ENCODE measurements around the gene CHRNA4.
"Not testable (repeated sequence)": the region's sequence is repeated elsewhere in the genome, so short reads cannot be mapped to it uniquely, and the experiment has no call there.

CHRNA4 gene

GRCh38 chr20:63349516-63349895 lies 11.6 kb downstream of the CHRNA4 start:
- DNase-seq (ENCODE audit: low spot score): no peak

DNA sequence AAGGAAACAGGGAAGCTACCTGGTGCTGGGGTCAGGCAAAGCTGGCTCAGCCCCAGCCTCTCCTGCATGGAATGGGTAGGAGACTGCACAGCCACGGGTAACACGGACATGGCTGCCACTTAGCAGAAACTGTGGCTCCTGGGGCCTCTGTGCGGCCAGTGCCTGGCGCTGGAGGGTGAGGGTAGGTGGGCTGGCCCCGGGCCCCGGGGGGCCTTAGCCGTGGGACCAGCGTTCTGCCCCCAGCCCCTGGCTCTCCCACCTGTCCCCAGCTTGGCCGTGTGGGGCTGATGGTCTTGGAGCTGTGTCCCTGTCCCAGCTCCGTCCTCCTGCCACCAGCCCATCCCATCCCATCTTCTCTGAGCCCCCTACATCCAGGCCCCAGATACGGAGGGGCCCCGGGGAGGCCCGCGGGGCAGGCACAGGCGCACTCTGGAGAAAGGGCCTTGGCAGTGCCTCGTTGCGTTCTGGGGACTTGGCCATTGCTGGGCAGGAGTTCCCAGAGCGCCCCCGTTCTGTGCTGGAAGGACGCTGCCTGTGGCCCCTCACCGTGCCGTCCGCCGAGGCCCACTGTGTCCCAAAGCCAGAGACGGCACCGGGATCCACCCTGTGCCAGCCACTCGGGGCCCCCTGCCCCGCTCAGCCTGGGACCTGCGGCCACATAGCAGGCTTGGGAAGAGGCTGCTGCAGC lies 12.2 kb downstream of the CHRNA4 start:
- no peak for DNase-seq (ENCODE audit: low spot score)

GRCh38 chr20:63347950-63348827 lies 13.0 kb downstream of the CHRNA4 start:
- DNase-seq (ENCODE audit: low spot score): no peak

GRCh38 chr20:63347081-63347741 lies 13.9 kb downstream of the CHRNA4 start:
- DNase-seq (ENCODE audit: low spot score): no peak

DNA sequence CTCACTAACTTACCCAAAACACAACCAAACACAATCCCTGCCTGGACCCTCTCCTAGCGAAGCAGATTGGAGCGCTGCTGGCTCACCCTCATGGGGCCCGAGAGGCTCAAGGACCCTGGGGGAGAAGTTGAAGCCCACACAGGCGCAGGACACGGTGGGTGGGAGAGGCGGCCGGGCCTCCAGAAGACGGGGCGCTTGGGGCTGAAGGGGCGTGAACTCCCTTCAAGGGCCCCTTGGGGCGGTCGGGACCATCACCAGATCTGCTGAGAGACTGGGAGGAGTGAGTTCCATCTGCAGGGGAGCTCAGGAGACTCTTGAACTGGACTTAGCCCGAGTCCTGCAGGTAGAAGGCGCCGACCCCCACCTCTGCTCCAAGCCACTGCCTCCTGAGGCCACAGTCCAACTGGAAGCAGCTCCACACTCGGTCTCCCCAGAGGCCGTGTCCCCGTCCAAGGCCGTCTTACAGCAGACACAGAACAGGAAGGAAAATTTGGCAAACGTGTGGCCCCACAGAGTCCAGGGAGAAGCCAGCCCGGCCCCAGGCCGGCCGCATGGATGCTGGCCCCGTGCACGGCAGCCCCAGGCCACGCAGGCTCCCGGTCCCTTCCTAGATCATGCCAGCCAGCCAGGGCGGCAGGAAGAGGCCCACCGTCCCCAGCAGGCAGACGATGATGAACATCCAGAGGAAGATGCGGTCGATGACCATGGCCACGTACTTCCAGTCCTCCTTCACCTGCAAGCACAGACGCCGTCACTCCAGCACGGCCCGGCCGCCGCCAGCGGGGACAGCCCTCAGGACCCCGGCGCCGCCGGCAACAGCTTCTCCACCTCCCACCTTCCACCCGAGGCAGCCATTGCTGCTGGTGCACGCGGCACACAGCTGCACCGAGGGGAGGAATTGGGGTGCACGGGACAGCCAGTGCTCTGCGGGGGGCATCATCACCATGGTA lies 14.7 kb downstream of the CHRNA4 start:
- no peak for DNase-seq (ENCODE audit: low spot score)

DNA sequence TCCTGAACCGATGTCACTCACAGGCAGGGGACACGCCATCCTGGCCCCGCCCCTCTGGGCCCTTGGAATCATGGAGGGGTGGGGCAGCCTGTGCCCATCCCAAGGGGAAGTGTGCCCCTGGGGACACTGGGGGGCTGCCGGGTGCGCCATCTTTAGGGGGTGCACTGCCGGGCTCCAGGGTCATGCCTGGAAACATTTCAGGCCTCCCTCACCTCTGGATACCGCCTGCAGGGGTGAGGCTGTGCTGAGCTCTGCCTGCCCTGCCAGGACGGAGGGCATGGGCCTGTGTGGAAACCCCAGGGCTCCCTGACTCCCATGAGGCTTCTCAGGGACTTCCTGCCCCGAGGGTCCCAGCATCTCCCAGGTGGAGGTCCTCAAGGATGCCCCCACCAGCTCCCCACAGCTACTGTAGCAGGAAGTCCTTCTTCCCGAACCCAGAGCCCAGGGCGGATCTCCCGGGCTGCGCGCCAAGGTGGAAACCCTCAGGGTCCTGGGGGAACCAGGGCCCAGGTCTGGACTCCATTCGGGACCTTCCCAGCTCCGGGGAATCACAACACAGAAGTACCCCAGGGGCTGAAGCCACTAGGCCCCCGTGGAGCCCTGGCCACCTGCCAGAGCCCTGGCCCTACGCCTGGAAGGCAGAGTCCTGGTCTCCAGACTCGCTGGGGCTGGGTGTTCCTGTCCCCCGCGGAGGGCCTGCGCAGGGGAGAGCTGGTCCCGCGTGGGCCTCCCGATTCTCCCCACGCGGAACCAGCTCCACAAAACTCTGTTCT lies 15.6 kb downstream of the CHRNA4 start:
- no peak for DNase-seq (ENCODE audit: low spot score)

DNA sequence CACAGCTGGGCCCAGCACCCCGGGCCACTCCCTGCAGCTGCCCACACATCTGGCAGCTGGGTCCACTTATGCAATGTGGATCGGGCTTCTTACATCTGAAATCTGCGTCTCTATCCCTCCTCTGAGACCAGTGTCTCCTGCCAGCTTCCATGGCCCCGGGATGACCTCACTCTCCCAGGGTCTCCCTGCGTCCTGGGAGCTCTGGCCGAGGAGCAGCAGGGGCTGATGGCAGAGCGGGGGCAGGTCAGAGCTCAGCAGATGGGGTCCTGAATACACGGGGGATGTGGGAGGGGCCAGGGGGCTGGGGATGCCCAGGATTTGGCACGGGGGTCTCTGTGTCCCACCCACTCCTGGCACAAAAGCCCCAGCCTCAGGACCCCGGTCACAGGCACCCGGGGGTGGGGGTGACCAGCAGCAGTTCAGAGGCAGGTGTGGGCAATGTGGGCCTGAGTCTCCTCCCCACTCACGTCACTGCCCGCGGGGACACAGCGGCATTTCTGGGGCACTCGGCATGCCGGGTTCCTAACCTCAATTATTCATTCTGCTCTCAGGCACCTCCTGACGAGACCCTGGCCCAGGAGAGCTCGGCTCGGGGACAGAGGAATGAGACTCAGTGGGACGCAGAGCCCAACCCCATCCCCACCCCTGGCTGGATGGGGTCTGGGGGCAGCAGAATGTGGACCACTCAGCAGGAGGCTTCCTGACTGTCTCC lies 16.4 kb downstream of the CHRNA4 start:
- no peak for DNase-seq (ENCODE audit: low spot score)

DNA sequence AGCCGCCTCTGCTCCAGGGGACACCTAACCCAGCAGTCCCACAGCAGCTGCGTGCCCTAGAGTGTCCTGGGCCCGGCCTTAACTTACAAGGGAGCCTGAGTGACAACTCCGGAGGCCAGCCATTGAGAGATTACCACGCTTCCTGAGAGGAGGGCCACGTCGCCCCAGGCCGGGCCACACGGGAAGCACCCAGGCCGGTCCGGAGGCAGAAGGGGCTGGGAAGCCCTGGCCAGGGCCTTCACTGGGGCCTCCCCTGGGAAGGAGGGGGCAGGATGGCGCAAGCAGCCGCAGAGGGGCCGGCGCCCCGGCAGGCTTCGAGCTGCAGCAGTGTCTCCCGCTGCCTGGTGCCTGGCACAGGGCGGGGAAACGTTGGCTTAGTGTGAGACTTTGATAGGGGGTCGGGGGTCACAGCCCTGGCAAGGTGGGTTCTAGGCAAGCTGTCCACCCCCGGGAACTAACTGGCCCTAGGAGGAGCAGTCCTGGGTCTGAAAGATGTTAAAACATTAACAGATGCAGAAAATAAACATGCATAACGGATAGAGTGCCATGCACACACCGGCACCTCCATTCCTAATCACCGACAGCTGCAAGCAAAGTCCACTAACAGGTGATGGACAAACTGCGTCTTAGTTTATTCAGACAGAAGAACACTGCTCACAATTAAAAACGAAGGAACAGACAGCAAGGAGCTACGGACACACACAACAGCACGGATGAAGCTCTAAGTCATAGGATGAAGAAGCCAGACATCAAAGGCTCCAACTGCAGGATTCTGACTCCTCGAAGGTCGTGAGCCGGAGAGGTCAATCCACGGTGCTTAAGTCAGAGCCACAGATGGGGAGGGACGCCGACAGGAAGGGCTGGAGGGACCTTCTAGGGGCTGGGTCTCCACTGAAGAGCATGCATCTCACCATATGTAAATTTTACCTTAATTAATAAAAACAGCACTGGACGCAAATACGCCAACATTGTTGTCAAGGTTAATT lies 17.4 kb downstream of the CHRNA4 start:
- no peak for DNase-seq (ENCODE audit: low spot score)

- DNase-seq (ENCODE audit: low spot score): no peak
Measured at GRCh38 chr20:63342561-63343459, 18.3 kb downstream of the CHRNA4 start.

DNA sequence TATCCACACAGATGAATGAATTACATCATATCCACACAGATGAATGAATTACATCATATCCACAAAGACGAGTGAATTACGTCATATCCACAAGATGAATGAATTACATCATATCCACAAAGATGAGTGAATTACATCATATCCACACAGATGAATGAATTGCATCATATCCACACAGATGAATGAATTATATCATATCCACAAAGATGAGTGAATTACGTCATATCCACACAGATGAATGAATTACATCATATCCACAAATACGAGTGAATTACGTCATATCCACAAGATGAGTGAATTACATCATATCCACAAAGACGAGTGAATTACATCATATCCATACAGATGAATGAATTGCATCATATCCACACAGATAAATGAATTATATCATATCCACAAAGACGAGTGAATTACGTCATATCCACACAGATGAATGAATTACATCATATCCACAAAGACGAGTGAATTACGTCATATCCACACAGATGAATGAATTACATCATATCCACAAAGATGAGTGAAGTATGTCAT lies 20.9 kb downstream of the CHRNA4 start:
- DNase-seq (ENCODE audit: low spot score): not testable (repeated sequence)

DNA sequence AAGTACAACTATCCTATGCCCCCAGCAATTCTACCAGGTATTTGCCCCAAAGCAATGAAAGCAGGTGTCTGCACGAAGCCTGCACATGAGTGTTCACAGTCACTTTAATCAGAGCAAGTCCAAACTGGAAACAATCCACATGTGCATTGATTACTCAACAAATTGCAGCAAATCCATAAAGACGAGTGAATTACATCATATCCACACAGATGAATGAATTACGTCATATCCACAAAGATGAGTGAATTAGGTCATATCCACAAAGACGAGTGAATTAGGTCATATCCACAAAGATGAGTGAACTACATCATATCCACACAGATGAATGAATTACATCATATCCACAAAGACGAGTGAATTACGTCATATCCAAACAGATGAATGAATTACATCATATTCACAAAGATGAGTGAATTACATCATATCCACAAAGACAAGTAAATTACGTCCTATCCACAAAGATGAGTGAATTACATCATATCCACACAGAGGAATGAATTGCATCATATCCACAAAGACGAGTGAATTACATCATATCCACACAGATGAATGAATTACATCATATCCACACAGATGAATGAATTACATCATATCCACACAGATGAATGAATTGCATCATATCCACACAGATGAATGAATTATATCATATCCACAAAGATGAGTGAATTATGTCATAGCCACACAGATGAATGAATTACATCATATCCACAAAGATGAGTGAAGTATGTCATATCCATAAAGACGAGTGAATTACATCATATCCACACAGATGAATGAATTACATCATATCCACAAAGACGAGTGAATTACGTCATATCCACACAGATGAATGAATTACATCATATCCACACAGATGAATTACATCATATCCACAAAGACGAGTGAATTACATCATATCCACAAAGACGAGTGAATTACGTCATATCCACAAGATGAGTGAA lies 21.7 kb downstream of the CHRNA4 start:
- DNase-seq (ENCODE audit: low spot score): not testable (repeated sequence)

GRCh38 chr20:63337786-63338420 lies 23.2 kb downstream of the CHRNA4 start:
- no peak for DNase-seq (ENCODE audit: low spot score)

- DNase-seq (ENCODE audit: low spot score): no peak
Measured at GRCh38 chr20:63336232-63336752, 24.9 kb downstream of the CHRNA4 start.

GRCh38 chr20:63335711-63336110 lies 25.4 kb downstream of the CHRNA4 start:
- no peak for DNase-seq (ENCODE audit: low spot score)

- DNase-seq (ENCODE audit: low spot score): not testable (repeated sequence)
Measured at GRCh38 chr20:63335060-63335459, 26.1 kb downstream of the CHRNA4 start.

- no peak for DNase-seq (ENCODE audit: low spot score)
Measured at GRCh38 chr20:63334356-63334755, 26.8 kb downstream of the CHRNA4 start.

Data from kidney tubule cell (primary cell).